ENCODE data around the gene RAB41. TPM values are rescaled to one million over a fixed set of nuclear protein-coding genes. Genes with fewer than 3 reads are reported as not detected.

RAB41 gene
- polyA plus RNA-seq, 1 of the 3 experiments (the other 2 are of a cell fraction): not detected

DNA sequence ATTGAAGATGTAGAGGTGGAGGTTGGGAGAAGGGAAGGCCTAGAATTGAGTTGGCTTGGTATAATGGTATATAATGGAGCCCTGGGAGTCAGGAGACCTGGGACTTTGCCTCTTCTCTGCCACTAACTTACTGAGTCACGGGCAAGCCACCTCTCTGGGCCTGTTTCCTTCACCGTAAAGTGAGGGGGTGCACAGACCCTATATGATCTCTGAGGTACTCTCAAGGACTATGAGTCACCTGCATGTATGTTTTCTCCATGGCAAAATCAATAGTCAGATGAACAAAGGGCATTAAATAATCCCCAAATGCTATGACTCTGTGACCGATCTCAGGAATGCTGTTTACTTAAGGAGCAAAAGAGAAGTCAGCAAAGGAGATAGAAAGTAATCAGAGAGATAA lies 27.1 kb upstream of the RAB41 start:
- Histone ChIP-seq H3K4me2 (no peak overlapping the region), H3F3A (replicated peaks; ENCODE audit: insufficient read depth) (no peaks in the 10 kb centered on the region), H3K9me3 (no peaks in the 10 kb centered on the region), H3K27me3 (ENCODE audit: insufficient read depth) (no peaks in the 10 kb centered on the region; the same call in 1 of the 2 replicates), H3K36me3 (replicated peaks in 1 of 2; ENCODE audit: control insufficient read depth in 1 of 2, insufficient read depth in 2 of 2, low read length in 1 of 2) (no peaks in the 10 kb centered on the region), H2AFZ (ENCODE audit: low read depth) (no peak overlapping the region), H3K4me1 (ENCODE audit: control insufficient read depth in 1 of 2, insufficient read depth in 2 of 2, low read depth in 1 of 2, low read length in 1 of 2) (no peaks in the 10 kb centered on the region), H3K9ac (no peak overlapping the region), H3K27ac (ENCODE audit: low read depth in 2 of 2, low read length in 1 of 2) (no peak overlapping the region), H3K4me3 (ENCODE audit: low read depth in 2 of 2, low read length in 1 of 2) (no peak overlapping the region), H3K79me2 (ENCODE audit: insufficient read depth) (no peaks in the 10 kb centered on the region), H4K20me1 (ENCODE audit: insufficient read depth) (no peaks in the 10 kb centered on the region), H3K9me2 (no peaks in the 10 kb centered on the region)
- TF ChIP-seq RAD21 (IDR thresholded peaks at IDR 0.05; ENCODE audit: low read length): no peak
- no peak for TF ChIP-seq POLR2AphosphoS5 (IDR thresholded peaks at IDR 0.05; ENCODE audit: low read depth, low read length)
- TF ChIP-seq CTCF (IDR thresholded peaks at IDR 0.05): no peak
- TF ChIP-seq, protein P1, sequence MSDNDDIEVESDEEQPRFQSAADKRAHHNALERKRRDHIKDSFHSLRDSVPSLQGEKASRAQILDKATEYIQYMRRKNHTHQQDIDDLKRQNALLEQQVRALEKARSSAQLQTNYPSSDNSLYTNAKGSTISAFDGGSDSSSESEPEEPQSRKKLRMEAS (IDR thresholded peaks at IDR 0.05; ENCODE audit: low read depth): no peak
- TF ChIP-seq ELF1 (IDR thresholded peaks at IDR 0.05): no peak
- TF ChIP-seq, protein P2, sequence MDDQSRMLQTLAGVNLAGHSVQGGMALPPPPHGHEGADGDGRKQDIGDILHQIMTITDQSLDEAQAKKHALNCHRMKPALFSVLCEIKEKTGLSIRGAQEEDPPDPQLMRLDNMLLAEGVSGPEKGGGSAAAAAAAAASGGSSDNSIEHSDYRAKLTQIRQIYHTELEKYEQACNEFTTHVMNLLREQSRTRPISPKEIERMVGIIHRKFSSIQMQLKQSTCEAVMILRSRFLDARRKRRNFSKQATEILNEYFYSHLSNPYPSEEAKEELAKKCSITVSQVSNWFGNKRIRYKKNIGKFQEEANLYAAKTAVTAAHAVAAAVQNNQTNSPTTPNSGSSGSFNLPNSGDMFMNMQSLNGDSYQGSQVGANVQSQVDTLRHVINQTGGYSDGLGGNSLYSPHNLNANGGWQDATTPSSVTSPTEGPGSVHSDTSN (IDR thresholded peaks at IDR 0.05): no peak
- no peak for TF ChIP-seq TAF1 (IDR thresholded peaks at IDR 0.05; ENCODE audit: borderline replicate concordance, low read depth, low read length)
- no peak for TF ChIP-seq TCF12 (IDR thresholded peaks at IDR 0.05)
- no peak for TF ChIP-seq GATA2 (CRISPR knock-in tag; IDR thresholded peaks at IDR 0.05)
- no peak for TF ChIP-seq EP300 (IDR thresholded peaks at IDR 0.05; ENCODE audit: borderline replicate concordance in 1 of 2, low read depth in 1 of 2, low read length in 1 of 2)
- TF ChIP-seq USF2 (IDR thresholded peaks at IDR 0.05; ENCODE audit: borderline replicate concordance, low read depth, low read length): no peak
- TF ChIP-seq MXI1 (IDR thresholded peaks at IDR 0.05; ENCODE audit: low read depth, low read length): no peak
- TF ChIP-seq FOXM1 (IDR thresholded peaks at IDR 0.05; ENCODE audit: low read depth): no peak
- TF ChIP-seq RXRA (IDR thresholded peaks at IDR 0.05; ENCODE audit: borderline replicate concordance, low read depth): no peak
- TF ChIP-seq RFX5 (IDR thresholded peaks at IDR 0.05; ENCODE audit: low read length): no peak
- TF ChIP-seq RCOR1 (IDR thresholded peaks at IDR 0.05; ENCODE audit: low read length): no peak
- no peak for TF ChIP-seq EZH2phosphoT487 (IDR thresholded peaks at IDR 0.05; ENCODE audit: borderline replicate concordance, low read depth)
- TF ChIP-seq, protein P3, sequence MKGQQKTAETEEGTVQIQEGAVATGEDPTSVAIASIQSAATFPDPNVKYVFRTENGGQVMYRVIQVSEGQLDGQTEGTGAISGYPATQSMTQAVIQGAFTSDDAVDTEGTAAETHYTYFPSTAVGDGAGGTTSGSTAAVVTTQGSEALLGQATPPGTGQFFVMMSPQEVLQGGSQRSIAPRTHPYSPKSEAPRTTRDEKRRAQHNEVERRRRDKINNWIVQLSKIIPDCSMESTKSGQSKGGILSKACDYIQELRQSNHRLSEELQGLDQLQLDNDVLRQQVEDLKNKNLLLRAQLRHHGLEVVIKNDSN (IDR thresholded peaks at IDR 0.05; ENCODE audit: borderline replicate concordance, low read depth): no peak
- no peak for TF ChIP-seq MEF2A (IDR thresholded peaks at IDR 0.05; ENCODE audit: borderline replicate concordance, low read depth)
- 45% methylated on average over 3 of the region's 3 CpGs for WGBS (ENCODE audit: low lambda C conversion rate)
- ChIA-PET POLR2A (no interaction called here), CTCF (no interaction called here)
- no peak for DNase-seq

All from SK-N-SH (cell line).